NCI-H1417 treated with DMSO at 0.1 percent for 48 hours (cell line): ENCODE measurements around the gene HEXD.
"Not testable (repeated sequence)": the region's sequence is repeated elsewhere in the genome, so short reads cannot be mapped to it uniquely, and the experiment has no call there.

Experiments
- DNase-seq: peaks from one replicate; lab custom pipeline; 2025; lab: John Stamatoyannopoulos, UW

The HEXD gene

GRCh38 chr17:82458179-82458884, 40.2 kb downstream of the HEXD start, which contains the start of gene NARF:
Gene NARF (plus strand): TSS chr17:82458741. CDS start chr17:82458804, 63 bp downstream.
- DNase-seq, result peak; percentile 85

DNA sequence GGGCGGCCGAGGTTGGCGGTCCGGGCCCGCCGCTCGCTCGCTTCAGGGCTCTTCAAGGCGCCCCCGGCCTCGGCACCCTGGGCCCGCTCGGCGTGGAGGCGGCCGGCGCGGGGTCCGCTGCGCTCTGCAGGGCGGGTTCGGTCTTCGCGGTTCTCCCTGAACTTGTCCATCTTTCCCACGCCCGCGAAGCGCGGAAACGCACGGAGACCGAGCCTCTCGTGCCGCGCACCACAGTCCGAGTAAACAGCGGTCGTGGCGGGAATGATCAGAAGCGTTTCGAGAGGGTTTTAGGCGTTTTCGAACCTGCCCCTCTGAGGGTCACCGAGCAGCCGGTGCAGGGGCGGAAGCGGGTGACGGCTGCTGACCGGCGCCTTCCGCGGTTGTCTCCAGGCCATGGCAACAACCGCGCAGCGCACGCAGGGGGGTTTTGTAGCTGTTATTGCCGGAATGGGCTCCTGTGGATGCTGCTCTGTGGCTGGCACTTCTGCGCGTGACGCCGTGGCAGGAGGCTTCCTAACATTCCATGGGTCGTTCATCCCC, 40.8 kb downstream of the HEXD start:
- no peak for DNase-seq

DNA sequence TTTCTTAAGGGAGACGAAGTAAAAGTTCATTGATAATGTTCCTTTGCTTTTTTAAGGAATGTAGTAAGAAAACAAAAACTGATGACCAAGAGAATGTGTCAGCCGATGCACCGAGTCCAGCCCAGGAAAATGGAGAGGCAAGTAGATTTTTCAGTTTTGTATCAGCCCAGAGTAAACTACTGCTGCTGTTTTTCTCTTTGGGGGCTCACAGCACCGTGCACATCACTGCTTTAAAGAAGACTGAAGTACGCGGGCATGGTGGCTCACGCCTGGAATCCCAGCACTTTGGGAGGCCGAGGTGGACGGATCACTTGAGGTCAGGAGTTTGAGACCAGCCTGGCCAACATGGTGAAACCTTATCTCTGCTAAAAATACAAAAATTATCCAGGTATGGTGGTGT, 41.8 kb downstream of the HEXD start:
- DNase-seq, result not testable (repeated sequence)

- DNase-seq, result no peak
Measured at GRCh38 chr17:82461827-82462524, 43.8 kb downstream of the HEXD start.

GRCh38 chr17:82463391-82463790, 45.2 kb downstream of the HEXD start:
- no peak for DNase-seq

DNA sequence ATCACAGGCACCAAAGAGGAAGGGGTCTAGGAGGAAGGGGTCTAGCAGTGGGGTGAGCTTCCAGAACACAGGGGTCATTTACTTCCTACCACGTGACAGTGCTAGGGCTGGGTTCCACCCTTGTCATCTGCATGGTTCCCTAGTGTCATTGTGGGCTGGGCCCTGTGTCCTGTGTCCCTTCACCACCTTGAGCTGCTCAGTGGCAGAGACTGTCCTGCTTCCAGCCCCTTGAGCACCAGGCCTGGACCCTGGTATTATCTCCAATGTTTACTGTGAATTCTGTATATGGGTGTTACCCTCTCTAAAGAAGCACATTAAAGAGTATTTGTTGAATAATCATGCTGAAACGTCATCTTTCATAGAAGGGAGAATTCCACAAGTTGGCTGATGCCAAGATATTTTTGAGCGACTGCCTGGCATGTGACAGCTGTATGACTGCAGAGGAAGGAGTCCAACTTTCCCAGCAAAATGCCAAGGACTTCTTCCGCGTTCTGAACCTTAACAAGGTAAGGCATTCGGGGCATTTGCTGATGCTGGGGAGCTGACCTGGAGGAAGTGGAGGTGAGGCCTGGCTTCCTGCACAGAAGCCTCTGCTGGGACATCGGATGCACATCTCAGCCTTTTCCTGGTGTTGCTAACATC, 45.9 kb downstream of the HEXD start:
- no peak for DNase-seq

DNA sequence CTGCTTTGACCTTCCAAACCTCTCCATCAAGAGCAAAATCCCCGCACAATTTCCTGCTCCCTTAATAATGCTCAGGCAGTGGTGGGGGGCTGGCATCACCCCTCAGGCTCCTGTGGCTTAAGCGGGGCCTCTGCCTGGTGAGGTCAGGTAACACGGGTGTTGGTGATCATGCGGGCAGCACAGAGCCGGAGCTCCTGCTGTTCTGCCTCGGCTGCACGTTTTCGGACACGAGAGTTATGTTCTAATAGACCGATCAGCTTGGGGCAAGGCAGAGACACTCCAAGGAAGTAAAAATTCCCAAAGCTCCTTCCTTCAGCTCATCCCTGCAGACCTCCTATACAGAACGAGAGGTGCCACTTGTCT, 46.4 kb downstream of the HEXD start:
- DNase-seq, result no peak

DNA sequence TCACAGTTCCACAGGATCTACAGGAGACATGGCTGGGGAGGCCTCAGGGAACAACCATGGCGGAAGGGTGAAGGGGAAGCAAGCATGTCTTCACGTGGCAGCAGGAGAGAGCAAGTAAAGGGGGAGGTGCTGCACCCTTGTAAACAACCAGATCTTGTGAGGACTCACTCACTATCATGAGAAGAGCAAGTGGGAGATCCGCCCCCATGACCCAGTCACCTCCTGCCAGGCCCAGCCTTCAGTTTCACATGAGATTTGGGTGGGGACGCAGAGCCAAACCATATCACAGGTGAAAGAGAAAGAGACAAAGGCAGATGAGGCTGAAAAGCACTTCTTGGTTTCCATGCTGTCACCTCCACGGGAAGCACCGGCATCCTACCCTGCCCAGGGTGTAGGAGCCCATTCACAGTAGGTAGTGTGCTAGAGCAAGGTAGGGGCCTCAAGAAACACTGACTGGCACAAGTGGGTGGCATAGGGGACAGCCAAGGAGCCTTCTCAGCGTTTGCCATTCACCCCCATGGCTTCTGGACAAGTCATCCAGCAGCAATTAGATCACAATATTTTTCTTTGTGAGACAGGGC, 47.0 kb downstream of the HEXD start:
- DNase-seq, result no peak

DNA sequence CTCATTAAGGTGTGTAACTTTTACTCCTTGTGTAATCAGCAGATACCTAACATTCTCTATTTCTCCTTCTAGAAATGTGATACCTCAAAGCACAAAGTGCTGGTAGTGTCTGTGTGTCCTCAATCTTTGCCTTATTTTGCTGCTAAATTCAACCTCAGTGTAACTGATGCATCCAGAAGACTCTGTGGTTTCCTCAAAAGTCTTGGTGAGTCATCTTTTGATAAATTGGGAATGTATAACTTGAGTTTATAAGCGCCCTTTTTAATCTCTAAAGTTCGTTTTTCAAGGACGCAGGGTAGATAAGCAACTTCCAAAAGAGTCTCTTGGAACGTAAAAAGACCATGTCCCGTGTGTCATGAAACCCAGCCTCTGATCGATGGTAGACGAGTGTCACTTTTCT, 50.5 kb downstream of the HEXD start:
- DNase-seq, result no peak

GRCh38 chr17:82470065-82470464, 51.9 kb downstream of the HEXD start:
- DNase-seq, result no peak

- DNase-seq, result no peak
Measured at GRCh38 chr17:82474223-82475010, 56.3 kb downstream of the HEXD start.

DNA sequence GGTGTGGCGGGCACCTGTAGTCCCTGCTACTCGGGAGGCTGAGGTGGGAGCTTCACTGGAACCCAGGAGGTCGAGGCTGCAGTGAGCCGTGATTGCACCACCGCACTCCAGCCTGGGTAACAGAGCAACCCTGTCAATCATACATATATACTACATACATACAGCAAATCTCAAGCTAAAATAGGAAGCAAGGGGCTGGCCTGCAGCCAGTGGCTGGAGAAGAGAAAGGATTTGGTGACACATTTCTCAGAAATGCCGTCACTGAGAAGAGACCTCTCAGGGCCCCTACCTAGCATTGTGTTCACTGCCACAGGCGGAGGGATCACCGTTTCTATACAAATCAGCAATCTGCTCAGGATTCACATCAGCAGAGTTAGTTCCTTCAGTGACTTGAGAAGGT, 57.3 kb downstream of the HEXD start:
- no peak for DNase-seq

DNA sequence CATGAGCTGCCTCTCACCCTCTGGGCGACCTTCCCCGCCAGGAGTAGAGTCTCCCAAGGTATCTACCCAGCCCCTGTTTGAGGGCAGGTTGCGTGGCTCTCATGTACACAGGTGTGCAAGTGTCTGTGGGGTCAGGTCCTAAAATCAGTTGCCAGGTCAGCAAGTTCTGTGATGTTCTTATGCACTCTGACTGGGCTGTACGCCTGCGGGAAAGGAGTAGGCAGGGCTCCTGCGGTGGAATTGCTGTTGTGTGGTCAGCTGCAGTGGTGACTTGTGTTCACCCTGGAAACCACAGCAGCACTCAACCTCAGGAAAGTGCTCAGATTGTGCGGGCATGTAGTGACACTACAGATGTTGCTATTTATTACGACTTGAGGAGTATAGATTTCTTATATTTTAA, 59.8 kb downstream of the HEXD start:
- no peak for DNase-seq

DNA sequence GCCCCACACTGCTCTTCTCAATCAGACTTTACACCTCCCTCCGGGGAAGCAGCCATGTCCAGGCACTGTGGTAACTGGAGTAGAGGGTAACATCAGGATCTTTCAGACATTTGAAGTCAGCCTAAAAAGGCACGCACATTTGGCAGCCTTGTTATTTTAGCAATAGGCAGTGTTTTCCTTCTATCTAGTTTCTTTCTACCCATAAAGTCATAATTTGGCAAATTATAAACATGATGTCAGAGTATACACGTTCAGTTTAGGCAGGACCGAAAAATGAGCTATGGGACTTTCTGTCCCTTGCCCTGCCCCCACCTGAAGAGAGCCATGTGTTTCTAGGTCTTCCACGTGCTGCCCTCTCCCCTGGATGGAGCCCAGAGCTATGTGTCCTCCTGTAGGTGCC, 61.5 kb downstream of the HEXD start:
- no peak for DNase-seq

- DNase-seq, result no peak
Measured at GRCh38 chr17:82480318-82480717, 62.2 kb downstream of the HEXD start.

DNA sequence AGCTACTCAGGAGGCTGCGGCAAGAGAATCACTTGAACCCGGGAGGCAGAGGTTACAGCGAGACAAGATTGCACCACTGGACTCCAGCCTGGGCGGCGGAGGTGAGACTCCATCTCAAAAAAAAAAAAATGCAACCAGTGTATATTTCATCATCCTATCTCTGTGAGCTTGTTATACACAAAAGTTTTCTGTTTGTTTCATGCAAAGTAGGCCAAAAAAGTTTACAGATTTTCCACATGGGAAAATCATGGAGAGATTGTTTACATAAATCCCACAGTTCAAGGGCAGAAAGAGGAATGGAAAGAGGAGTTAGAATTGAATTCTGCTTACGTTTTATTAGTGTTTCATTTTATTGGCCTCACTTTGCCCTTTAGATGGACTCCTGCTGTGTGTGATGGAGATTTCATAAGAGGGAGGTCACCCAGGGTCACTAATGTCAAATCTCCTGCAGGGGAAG, 65.1 kb downstream of the HEXD start:
- DNase-seq, result no peak

- no peak for DNase-seq
Measured at GRCh38 chr17:82483836-82484235, 65.7 kb downstream of the HEXD start.

- no peak for DNase-seq
Measured at GRCh38 chr17:82486231-82487094, 68.3 kb downstream of the HEXD start.

GRCh38 chr17:82487910-82488309, 69.8 kb downstream of the HEXD start:
- no peak for DNase-seq

- DNase-seq, result no peak
Measured at GRCh38 chr17:82489117-82489516, 71.0 kb downstream of the HEXD start.
